ENCODE measurements around the gene TF.

Gene TF

GRCh38 chr3:133788024-133788423 is 41.8 kb downstream of the TF start:
- DNase-seq = no peak
- intact Hi-C loops (cut with DNase I) = no loop called here

- DNase-seq = no peak
- intact Hi-C loops (cut with DNase I) = no loop called here
Measured at GRCh38 chr3:133792171-133792763, 46.1 kb downstream of the TF start.

- intact Hi-C loops (cut with DNase I) = no loop called here
- no peak for DNase-seq
Measured at GRCh38 chr3:133797396-133798105, 51.4 kb downstream of the TF start.

- no peak for DNase-seq
- intact Hi-C loops (cut with DNase I) = no loop called here
Measured at GRCh38 chr3:133799794-133800585, 53.8 kb downstream of the TF start.

- DNase-seq = no peak
- intact Hi-C loops (cut with DNase I) = no loop called here
Measured at GRCh38 chr3:133803469-133803868, 57.3 kb downstream of the TF start.

- intact Hi-C loops (cut with DNase I) = no loop called here
- no peak for DNase-seq
Measured at GRCh38 chr3:133804896-133805295, 58.7 kb downstream of the TF start.

- intact Hi-C loops (cut with DNase I) = no loop called here
- DNase-seq = no peak
Measured at GRCh38 chr3:133805384-133805701, 59.1 kb downstream of the TF start.

- intact Hi-C loops (cut with DNase I) = no loop called here
- peak; percentile 94 to 99 (median 97) for DNase-seq
Measured at GRCh38 chr3:133805702-133806475, 59.7 kb downstream of the TF start, which contains the start of gene SRPRB. TSS of gene SRPRB (plus strand) at chr3:133805815. CDS start at chr3:133805849, 34 bp downstream.

- intact Hi-C loops (cut with DNase I) = no loop called here
- DNase-seq = peak in 1 of 42 donors; percentile 4
Measured at GRCh38 chr3:133812872-133813271, 66.7 kb downstream of the TF start.

- peak in 1 of 42 donors; percentile 3 for DNase-seq
- intact Hi-C loops (cut with DNase I) = loop anchor here (5.0 kb wide), 1 partner anchor 112 kb away; no protein-coding TSS in a partner anchor
Measured at GRCh38 chr3:133815386-133815785, 69.2 kb downstream of the TF start.

- peak in 2 of 42 donors; percentile 12 to 22 for DNase-seq
- intact Hi-C loops (cut with DNase I) = no loop called here
Measured at GRCh38 chr3:133820129-133820528, 73.9 kb downstream of the TF start.

GRCh38 chr3:133820889-133821675 is 74.9 kb downstream of the TF start:
- peak in 2 of 42 donors; percentile 34 to 36 for DNase-seq
- intact Hi-C loops (cut with DNase I) = no loop called here

GRCh38 chr3:133821767-133822638 is 75.8 kb downstream of the TF start:
- intact Hi-C loops (cut with DNase I) = no loop called here
- DNase-seq = peak in 17 of 42 donors; percentile 11 to 77 (median 40)

GRCh38 chr3:133824961-133825485 is 78.8 kb downstream of the TF start:
- intact Hi-C loops (cut with DNase I) = no loop called here

GRCh38 chr3:133825969-133826727 is 80.0 kb downstream of the TF start:
- DNase-seq = peak in 2 of 42 donors; percentile 30 to 37
- intact Hi-C loops (cut with DNase I) = no loop called here

More at GRCh38 chr3:133824961-133825485, 78.8 kb downstream of the TF start:
- peak in 1 of 42 donors; percentile 12 for DNase-seq

GRCh38 chr3:133827136-133827535 is 80.9 kb downstream of the TF start:
- intact Hi-C loops (cut with DNase I) = no loop called here
- DNase-seq = peak in 2 of 42 donors; percentile 22 to 30

All from head of caudate nucleus (tissue), 42 donors.